CD4-positive, alpha-beta T cell treated with Interleukin-17A for 1 hour (primary cell): ENCODE data around the gene TDRD12.

Source experiments
- DNase-seq: peaks from one replicate; pipeline ENCODE4 v3.0.0-alpha.2; 2020

TDRD12 gene

GRCh38 chr19:32872391-32872790 is 152.8 kb downstream of the TDRD12 start:
- DNase-seq: no peak

DNA sequence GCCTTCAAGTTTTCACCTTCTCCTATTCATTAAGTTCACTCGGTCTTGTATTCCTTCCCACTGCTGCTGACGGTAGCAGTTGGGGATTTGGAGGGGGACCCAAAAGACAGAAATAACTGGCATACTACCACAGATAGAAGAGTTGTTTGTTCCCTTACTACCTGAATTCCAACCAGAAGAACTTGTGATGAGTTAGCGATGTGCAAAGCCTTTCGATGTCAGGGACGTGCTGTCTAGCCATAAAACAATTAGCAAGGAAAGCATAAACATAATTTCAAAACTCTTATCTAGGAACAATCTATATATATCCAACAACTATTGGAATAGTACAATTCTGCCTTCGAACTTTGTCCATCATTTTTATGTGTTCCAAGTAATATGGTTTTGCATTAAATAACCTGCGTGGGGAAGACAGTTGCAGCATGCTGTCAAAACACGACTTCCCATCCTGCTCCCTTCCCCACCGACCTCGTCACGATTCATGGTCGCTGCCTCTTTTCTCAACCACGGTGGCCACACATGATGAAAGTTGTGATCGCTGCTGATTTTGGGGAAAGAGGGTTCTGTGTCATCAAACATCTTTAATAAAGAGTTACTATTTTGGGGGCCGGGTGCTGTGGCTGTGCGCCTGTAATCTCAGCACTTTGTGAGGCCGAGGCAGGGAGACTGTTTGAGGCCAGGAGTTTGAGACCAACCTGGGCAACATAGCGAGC is 153.8 kb downstream of the TDRD12 start:
- no peak for DNase-seq

GRCh38 chr19:32874605-32875004 is 155.0 kb downstream of the TDRD12 start:
- no peak for DNase-seq

DNA sequence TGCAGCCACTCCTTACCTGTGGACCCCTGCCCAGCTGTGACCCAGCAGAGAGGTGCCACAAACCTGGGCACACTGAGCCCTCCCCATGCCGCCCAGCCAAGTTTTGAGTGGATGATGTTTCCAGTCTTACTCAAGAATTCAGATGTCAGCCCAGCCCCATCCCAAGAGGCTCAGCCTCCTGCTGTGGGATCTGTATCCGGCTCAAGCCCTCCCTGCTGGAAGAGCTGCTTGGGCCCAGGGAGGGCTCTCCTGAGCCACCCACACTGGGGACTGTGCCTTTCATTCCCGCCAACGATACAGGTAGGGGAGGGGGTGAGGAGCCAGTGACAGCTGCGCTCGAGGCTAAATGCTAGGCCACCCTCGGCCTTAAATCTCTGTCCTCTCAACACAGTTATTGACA is 155.9 kb downstream of the TDRD12 start:
- DNase-seq: no peak

DNA sequence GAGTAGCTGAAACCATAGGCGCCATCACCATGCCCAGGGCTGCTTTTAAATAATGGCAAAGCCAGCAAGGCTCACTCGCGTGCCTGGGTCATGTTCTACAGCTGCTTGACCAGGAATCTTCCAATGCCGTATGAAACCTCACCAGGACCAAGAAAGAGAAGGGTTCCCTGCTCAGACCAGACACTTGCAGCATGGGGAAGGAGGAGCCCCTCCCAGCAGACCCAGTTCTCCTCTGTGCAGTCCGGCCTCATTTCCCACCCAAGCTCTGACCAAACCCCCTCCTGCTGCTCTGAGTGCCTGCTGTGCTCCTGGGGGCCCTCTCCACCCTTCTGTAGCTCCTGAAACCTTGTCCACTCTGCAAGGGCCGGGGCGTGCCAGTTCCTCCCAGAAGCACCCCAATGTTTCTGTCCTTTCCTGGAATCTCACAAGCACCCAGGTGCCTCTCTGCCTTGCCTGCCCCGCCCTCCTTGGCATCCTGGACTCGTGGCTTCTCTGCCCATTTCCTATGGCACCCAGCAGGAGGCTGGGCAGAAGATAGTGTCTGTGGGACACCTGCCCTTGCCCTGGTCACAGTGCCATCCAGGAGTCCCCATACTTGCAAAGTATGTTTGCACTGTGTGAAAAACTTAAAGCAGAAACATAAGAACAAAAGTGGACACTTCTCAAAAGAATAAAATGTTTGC is 156.8 kb downstream of the TDRD12 start:
- DNase-seq: no peak

DNA sequence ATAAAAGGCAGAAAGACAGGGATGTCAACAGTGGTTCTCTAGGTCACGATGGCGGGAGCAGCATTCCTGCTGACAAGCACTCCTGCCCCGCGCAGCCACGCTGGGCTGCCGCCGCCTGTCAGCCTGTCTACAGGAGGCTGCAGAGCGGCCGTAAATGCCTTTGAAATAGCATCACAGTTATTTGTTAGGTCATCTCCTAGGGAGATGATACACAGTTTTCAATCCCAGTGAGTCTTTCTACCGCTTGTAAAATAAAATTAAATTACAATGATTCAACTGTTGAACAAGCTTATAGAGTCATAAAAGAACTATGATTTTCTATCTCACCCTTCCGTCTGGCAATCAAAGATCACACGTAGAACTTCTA is 157.3 kb downstream of the TDRD12 start:
- no peak for DNase-seq
